Measurements from ENCODE around the gene UGT1A8.

The UGT1A8 gene

DNA sequence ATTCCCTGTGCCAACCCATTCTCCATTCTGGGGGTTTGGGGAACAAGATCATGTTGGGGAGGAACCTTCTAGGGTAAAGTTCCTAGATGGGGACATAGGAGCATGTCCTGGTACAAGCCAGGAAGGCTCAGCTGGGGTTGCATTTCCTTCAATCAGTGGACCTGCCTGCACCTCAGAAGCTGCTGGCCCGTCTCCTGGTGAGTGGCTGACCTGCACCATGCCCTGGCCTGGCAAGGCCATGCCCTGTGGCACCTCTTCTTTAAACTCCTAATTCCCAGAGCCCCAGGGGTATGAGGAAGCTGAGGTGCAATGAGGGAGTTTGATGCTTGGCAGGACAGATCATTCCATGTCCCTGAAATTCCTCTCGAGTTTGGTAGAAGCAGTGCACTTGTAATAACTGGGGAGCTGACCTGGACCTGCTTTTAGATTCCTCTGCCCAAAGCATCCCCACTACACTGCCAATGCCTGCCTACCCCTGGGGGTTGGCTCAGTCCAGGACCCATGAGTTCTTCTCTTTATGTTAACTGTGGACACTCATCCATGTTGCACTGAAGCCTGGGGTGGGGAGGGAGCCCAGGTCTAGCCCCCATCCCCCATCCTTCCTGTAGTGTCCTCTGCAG is 186.0 kb downstream of the UGT1A8 start:
- no peak for DNase-seq

DNA sequence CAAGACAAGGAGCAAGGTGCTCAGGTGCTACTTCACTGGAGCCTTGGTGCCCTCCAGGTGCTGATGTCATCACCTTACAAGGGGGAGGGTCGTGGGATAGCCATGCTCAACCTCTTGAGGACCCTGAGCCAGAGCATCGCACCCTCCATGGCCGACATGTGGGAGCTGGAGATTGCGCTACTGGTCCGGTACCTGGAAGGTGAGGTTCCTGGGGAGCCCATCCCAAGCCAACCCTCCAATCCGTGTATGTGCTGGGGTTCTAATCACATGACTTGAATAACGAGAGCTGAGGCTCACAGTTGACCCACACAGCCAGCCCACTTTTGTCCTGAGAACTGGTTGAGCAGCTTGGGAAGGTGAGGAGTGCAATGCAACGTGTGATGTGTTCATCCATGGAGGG is 186.6 kb downstream of the UGT1A8 start:
- DNase-seq = no peak

DNA sequence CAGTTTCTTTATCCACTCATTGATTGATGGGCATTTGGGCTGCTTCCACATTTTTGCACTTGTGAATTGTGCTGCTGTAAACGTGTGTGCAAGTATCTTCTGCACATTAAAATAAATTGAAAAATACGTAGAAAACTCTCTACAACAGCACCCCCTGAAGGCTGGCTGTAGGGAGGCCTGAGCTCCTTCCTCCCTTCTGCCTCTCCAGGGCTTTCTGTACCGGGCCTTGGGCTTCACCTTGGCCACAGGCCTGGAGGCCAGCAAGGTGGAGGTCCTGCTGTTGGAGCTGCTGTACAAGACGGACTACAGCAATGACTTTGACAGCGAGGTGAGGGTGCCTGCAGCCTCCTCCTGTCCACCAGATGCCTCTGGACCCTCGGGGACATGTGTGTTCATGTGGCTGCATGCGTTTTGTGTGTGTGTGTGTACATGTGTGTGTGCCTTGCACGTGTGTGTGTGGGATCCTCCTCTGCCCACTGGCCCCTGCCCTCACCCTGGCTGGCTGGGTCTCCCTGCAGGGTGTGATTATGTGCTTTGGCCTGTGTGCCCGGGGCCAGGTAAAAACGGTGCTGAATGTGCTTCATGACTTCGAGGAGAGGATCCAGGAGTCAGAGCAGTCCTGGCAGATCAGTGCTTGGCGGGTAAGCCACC is 189.9 kb downstream of the UGT1A8 start:
- DNase-seq = no peak

DNA sequence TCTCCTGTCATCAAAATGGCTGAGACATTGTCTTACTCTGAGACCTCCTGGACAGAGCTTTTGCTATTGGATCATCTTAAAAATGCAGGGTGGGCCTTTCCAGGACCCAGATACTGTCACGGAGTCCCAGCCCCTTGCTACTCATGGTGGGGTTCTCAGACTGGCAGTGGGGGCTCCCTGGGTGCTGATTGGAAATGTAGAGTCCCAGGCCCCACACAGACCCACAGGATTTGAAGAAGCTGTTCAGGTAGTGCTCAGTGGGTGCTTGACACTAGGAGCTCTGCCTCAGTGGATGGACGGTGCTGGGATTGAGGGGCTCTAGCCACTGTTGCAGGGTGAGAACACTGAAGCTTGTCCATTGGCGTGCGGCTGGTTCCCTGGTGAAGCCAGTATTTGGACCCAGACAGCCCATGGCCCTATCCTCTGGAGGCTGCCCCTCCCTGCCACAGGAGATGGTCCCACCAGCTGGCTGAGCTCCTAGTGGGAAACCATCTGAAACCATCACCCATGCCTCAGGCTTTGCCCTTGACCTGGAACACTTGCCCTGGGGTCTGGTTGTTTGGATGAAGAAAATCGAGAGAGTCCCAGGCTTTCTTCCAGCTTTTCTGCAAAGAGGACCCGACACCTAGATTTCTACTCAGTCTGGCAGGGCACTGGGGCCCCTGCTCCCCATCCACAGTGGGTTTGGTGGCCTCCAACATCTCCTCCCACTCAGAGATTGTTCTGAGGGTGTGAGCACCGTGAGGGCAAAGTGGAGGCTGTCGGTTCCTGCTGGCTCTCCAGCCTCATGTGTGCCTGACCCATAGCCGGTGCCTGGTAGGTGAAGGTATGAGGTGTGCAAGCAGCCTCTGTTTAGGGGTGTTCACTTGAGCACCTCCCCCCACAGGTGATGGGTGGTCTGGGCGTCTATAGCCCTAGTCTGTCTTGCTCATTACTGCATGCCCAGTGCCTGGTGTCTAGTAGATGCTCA is 190.8 kb downstream of the UGT1A8 start:
- DNase-seq = no peak

DNA sequence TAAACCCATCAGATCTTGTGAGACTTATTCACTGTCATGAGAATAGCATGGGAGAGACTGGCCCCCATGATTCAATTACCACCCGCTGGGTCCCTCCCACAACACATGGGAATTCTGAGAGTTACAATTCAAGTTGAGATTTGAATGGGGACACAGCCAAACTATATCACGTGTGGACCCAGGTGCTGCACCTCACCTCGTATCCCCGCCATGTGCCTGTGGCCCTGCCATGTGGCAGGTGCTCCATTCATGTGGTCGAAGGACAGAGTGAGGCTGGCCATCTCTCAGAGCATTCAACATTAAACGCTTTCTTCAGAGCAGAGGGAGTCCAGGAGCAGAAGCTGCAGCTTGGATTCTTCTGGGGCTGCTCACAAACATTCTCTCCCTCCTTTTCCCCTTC is 193.0 kb downstream of the UGT1A8 start:
- no peak for DNase-seq

DNA sequence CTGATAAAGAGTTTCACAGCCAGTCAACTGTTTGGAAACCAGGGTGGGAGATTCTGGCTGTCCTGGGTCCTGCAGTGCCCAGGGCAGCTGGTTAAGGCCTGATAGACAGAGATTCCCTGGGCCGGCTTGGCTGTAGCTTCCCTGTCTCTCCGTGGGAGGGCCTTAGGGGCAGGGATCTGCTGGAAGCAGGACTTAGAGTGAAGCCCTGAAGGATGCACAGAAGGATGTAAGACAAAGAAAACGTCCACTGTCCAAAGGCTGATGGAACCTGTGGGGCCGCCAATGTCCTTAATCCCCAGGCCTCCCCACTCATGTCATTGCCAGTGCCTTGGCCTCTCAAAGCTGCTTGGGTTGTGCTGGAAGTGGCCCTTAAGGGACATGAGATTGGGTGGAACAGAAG is 193.7 kb downstream of the UGT1A8 start:
- DNase-seq = no peak

DNA sequence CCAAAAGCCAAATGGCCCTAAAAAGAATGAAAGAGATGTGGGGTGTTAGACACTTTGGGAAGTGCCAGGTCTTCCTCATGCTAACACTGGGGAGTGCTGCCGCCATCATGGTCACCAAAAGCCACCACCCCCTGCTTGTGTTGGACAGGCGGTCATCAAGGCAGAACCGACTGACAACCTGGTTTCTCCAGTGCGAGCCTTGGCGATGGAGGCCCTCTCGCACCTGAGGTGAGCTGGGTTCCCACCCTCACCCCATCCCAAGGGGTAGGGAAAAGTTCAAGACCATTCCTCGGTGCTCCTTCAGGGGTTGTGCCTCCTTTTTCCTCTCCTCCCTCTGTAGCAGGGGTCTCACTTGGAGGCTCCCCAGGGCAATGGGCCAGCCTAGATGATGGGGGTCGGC is 194.3 kb downstream of the UGT1A8 start:
- DNase-seq = no peak

DNA sequence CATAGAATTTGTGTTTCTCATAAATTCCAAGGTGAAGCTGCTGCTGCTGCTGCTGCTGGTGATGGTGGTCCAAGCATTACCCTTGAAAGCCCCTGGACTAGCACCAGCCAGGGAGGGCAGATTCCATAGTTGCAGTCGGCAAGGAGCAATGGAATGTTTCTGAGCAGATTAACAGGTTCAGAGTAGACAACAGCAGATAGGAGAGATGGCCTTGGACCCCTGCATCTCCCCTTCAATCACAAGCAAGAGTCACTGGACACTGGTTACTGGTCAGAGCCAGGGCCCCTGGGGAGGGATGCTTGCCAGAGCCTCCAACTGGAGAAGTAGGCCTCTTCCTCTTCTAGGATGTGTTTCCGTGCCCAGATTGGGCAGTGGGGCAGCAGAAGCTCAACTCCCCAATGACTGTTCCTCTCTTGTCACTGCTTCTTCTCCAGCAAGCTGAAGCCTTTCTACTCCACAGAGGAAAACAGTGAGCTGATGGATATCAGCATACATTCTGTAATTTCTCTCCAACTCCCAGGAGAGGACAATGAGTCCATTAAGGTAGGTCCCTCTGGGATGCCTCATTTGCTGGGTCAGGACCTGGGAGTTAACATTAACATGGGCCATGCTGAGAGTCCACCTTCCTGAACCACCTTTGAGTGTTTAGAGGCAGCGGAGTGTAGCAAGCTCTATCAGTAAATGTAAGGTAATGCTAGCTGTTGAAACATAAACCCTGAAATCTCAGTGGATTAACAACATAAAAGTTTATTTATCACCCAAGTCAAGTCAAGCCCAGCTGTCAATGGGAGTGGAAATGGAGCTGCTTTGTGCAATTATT is 196.0 kb downstream of the UGT1A8 start:
- DNase-seq = no peak

DNA sequence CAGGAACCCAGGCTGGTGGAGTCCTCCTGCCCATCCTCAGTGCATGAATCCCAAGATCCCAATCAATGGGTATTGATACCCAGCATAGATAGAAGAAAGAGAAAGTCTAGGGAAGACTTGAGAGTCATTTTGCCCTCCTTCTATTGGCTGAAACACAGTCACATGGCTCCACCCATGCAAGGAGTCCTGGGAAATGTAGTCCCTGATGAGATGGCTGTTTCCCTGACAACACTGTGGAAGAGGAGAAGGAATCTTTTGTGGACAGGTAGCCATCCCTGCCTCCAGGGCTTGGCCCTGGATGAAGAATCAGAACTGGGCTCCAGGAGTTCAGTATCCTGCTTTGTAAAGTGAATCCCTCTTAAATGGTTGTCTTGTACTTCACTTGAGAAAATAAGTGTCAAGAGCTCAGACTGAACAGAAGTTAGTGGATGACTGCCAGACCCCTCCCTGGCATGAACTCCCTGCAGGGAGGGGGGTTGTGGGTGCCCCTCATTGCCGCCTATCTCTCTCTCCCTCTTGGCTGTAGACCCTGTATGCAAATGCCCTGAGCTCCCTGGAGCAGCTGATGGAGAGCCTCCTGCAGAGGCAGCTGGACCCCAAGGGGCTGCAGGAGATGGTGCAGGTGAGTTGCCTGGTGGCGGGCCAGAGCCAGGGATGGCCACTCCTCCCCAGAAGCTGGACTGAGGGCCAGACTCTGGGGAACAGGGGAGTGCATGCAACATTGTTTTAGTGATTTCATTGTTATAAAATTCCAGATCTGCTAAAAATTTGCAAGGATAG is 196.8 kb downstream of the UGT1A8 start:
- no peak for DNase-seq

DNA sequence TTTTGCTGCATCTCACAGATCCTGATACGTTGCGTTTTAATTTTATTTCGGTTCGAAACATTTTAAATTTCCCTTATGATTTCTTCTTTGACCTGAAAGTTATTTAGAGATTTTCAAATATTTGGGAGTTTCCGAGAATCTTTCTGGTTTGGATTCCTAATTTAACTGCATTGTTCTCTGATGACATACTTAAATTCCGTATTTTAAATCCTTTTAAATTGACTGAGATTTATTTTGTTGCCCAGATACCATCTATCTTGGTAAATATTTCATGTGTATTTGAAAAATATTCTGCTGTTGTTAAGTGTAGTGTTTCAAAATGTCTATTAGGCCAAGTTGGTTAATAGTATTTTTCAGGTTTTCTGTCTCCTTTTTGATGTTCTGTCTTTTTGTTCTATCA is 198.4 kb downstream of the UGT1A8 start:
- DNase-seq = no peak

DNA sequence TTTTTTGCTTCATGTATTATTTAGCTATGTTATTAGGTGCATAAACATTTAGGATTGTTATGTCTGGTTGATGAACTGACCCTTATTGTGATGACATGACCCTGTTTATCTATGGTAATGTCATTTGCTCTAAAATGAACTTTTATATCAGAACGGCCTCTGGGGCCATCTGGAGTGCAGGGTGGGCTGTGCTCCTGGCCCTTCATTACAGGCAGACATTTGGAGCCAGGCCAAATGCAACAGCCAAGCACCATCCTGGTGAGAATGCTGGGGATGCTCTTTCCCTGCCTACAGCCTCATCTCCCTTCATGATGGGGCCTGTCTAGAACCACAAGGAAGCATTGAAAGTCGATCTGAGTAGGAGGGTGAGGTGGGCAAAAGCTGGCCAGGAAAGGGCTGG is 198.9 kb downstream of the UGT1A8 start:
- peak; percentile 42 for DNase-seq

DNA sequence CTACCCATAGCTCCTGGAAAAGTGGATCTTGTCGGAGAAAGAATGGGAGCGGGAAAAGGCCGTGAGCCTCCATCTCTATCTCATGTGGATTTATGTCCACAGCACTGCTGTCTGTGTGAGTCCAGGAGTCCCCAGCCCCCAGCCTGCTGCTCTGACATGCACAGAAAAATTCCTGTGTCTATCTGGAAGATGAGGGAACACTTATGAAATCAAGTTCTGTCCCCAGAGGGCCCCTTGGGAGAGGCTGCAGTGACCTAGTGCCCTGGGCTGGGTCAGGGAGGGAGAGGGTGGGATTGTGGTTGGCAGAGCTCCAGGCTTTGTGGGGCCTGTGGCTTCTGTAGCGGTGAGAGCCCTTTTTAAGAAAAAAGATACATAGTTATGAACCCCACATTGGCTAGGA is 199.3 kb downstream of the UGT1A8 start:
- no peak for DNase-seq

DNA sequence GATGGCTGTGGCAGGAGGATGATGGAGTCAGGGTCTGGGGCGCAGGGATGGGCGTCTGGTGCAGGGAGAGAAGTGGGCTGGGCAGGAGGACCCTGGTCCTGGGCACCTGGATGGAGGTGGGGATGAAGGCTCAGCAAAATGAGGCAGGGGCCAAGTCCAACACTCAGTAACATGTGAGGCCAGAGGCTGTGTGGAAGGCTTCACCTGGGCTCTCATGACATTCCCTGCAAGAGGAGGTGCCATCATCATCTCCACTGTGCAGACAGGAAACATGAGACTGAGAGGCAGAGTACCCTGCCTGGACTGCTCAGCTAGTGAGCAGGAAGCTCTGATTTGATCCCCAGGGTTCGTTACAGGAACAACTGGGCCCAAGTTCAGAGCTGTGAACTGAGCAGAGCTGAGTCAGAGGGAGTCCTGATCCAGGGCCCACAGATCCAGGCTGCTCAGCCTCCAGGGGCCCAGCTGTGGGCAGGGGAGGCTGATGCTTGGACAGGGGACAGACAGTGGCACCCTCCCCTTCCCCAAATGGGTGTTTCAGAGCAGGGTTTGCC is 200.0 kb downstream of the UGT1A8 start:
- DNase-seq = no peak

DNA sequence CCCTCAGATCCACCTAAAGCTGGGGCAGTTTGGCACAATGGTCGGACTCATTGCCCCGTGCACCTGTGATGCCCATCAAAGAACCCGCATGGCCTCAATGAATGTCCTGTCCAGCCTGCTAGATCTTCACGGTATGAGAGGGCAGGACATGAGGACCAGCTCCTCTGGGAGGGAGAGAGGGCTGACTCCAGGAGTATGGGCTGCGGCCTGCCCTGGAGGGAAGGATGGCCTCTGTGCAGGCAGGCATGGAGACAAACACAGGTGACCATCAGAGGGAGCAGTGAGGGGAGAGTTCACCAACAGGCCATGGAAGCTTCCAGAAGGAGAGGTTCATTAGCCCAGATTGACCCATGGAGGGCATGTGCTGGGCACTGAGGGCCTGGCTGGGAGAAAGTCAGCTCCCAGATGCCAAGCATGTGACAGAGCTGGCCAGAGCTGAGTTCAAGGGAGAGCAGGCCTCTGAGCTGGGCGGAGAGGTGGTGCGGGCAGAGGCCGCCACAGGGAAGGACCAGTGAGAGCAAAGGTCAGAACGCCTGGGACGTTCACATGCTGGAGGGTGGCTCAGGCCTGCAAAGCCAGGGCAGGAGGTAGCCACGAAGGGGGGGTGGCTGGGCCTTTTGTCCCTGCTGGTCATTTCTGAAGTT is 200.7 kb downstream of the UGT1A8 start:
- DNase-seq = no peak

DNA sequence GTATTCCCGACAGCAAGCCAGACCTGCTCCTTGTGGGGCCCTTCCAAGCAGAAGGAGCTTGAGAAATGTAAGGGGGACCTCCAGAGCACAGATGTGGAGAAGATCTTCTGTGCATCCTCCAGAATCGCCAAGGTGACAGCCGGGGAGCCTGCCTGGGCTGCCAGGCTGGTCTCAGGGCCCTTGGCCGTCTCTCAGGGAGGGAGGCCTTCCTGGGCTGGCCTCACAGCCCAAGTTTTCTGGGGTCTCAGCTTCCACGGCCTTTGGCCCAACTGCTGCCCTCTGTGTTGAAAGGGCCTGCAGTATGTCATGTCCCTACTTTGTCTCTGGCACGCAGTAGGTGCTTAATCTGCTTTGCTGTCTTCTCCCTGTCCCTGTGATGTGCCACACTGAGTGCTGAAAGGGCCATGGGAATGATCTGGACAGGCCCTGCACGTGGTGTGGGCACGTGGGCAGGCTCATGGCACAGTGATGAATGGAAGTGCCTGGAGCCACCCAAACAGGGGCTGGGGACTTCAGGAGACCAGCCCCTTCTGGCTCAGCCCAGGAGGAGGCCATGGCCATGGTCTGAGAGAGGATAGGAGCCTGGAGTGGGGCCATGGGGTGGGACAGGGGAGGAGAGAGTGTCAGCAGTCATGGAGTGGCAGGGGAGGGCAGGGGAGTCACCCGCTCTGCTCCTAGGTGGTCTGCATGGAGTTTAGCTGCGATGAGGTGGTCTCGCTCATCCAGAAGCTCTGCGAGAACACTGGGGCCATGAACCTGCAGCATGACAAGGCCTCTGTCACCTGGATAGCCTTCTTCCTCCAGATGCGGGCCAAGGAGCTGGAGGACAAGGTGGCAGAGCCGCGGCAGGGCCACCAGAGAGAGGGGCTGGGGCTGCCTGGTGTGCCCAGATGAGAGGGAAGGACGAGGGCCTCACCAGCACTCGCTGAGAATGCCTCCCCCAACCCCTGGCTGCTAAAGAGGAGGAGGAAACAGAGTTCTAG is 201.5 kb downstream of the UGT1A8 start:
- no peak for DNase-seq

DNA sequence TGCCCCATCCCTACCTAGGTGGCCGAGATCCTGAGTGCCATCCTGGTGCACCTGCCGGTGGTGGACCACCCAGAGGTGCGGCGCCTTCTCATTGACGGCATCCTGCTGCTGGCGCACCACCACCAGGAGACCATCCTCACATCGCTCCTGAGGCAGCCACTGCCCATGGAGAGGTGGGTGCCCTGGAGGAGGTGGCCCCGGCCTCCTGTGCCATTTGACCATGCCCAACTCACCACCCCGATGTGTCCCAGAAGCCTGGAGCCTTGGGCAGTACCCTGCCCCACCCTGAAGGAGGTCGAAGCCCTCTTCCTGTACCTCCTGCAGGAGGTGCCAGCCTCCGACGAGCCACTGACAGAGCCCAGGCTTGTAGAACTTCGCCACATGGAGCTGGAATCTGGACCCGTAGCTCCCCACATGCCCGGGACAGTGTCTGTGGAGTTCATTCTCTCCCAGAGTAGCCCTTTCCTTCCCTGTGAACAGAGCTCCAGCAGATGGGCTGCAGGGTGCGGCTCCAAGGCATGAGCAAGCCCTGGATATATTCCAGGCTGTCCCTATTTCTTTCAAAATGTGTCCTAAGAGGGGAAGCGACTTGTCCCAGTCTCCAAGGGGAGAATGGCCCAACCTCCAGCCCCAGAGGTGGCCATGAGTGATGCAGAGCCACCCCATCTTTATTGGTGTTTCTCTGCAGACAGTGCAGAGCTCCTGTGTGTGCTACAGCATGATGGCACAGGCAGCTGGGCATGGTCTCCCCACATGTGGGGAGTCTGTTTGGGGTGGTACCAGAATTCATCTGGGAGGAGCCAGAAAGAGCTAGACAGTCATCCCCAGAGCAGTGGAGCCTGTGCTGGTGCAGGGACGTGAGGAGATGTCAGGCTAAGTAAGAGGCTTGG is 202.7 kb downstream of the UGT1A8 start:
- no peak for DNase-seq

DNA sequence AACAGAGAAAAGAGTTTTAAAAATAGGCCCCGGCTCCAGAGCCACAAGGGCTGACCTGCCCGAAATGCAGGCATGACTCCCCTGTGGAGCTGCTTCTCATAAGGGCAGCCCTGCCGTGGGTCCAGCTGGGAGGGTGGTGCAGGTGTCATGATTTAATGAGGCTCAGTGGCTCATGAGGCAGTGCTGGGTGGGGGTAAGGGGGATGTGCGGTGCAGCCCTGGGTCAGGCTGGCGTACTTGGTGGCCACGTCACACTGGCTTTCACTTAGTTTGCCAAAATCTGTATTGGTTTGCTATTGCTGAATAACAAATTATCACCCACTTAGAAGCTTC is 203.3 kb downstream of the UGT1A8 start:
- DNase-seq = no peak

DNA sequence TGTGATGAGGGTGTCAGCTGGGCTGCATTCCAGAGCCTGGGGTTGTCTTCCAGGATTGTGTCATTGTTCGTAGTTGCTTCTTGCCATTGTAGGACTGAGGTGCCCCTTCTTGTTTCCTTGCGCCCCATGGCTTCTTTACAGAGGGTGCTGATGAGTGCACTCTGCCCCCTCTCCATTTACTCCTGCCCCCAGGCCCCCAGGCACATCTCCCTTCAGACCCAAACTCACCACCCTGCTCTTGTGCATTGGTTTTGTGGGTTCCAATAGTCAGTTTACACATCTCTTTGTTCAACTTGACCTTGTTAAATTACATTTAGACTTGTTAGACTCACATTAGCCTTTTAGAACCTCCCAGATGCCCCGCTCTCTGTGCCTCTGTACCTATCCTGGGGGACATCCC is 203.8 kb downstream of the UGT1A8 start:
- no peak for DNase-seq

DNA sequence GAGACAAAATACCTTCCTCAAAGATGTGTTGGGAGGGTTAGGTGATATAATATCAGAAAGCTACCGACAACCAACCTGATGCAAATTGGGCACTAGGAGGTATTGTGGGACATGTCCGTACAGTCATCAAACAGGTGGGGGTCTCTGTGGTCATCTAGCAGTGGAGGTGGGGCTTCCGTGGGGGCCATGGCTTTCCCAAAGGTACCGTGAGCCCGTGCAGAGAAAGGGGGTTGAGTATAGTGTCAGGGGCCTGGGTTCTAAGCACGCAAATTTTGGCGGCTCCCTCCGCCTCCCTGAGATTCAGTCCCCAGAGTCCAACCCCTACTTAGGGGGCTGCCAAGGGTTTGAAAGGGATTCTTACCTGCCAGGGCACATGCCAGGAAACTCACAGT is 204.3 kb downstream of the UGT1A8 start:
- DNase-seq = no peak
